NCI-H748 treated with DMSO at 0.1 percent for 48 hours (cell line): ENCODE measurements around the gene GDPGP1.
A peak's percentile ranks its signal among the peaks of the same experiment; 100 is the strongest.
"Not testable (repeated sequence)": the region's sequence is repeated elsewhere in the genome, so short reads cannot be mapped to it uniquely, and the experiment has no call there.

Experiments used
- DNase-seq: peaks from one replicate; lab custom pipeline; 2025; lab: John Stamatoyannopoulos, UW

GDPGP1 gene

GRCh38 chr15:90234096-90234988, at the start of gene GDPGP1:
GDPGP1 (plus strand) TSS chr15:90234209; CDS start chr15:90240909, 6,700 bp downstream.
- DNase-seq = peak; percentile 61

- peak; percentile 6 for DNase-seq
These were observed 49.0 kb upstream of the GDPGP1 start for GRCh38 chr15:90184786-90185704.

- no peak for DNase-seq
These were observed 46.6 kb upstream of the GDPGP1 start for GRCh38 chr15:90187257-90187868.

GRCh38 chr15:90188065-90188464, 45.9 kb upstream of the GDPGP1 start:
- not testable (repeated sequence) for DNase-seq

GRCh38 chr15:90188914-90189748, 44.9 kb upstream of the GDPGP1 start:
- DNase-seq = no peak

- DNase-seq = no peak
These were observed 44.1 kb upstream of the GDPGP1 start for GRCh38 chr15:90189781-90190467.

GRCh38 chr15:90190606-90191343, 43.2 kb upstream of the GDPGP1 start:
- no peak for DNase-seq

- DNase-seq = no peak
These were observed 42.7 kb upstream of the GDPGP1 start for GRCh38 chr15:90191344-90191687.

- DNase-seq = no peak
These were observed 42.1 kb upstream of the GDPGP1 start for GRCh38 chr15:90191794-90192509.

- no peak for DNase-seq
These were observed 40.8 kb upstream of the GDPGP1 start for GRCh38 chr15:90192961-90193786.

- no peak for DNase-seq
These were observed 39.4 kb upstream of the GDPGP1 start for GRCh38 chr15:90194655-90195054.

GRCh38 chr15:90200534-90201129, 33.4 kb upstream of the GDPGP1 start:
- DNase-seq = no peak

GRCh38 chr15:90201130-90201943, 32.7 kb upstream of the GDPGP1 start, which contains the start of gene SEMA4B:
SEMA4B (plus strand) TSS chr15:90201330; CDS start chr15:90201579, 249 bp downstream.
- no peak for DNase-seq

- no peak for DNase-seq
These were observed 32.0 kb upstream of the GDPGP1 start for GRCh38 chr15:90201944-90202375.

- DNase-seq = no peak
These were observed 31.1 kb upstream of the GDPGP1 start for GRCh38 chr15:90202929-90203328.

GRCh38 chr15:90203473-90203872, 30.5 kb upstream of the GDPGP1 start:
- no peak for DNase-seq

GRCh38 chr15:90203922-90204321, 30.1 kb upstream of the GDPGP1 start:
- DNase-seq = no peak
